Kidney (tissue), 22 donors: ENCODE results near the gene ALOX15. TPM values are rescaled to one million over a fixed set of nuclear protein-coding genes. Genes with fewer than 3 reads are reported as not detected.
"Not testable (repeated sequence)": the region's sequence is repeated elsewhere in the genome, so short reads cannot be mapped to it uniquely, and the experiment has no call there.

Experiments used
- DNase-seq, 5 donors: peaks; one replicate each; pipeline ENCODE4 v3.0.0-alpha.2; 2013 to 2020
- FAIRE-seq: peaks from 2 replicates; lab custom pipeline; 2012; peaks lifted over from hg19 to GRCh38; lab: Jason Lieb, UNC
- H3K27ac ChIP-seq, 2 donors: one replicate each; pipeline ENCODE4 v1.7.0; 2013; ENCODE audit warnings: low read depth in 2 of 2, low read length in 2 of 2, inconsistent platforms in 1 of 2
- H3K27me3 ChIP-seq: one replicate; pipeline ENCODE4 v1.7.1; 2013; ENCODE audit warnings: low read length, inconsistent platforms; ENCODE audit not compliant: control insufficient read depth, insufficient read depth
- H3K36me3 ChIP-seq, 3 donors: one replicate each; pipeline versions ENCODE4 v1.7.0 to v1.7.1; 2013; ENCODE audit warnings: low read length in 3 of 3, control low read depth in 1 of 3, inconsistent platforms in 1 of 3; ENCODE audit not compliant: insufficient read depth in 3 of 3, control insufficient read depth in 2 of 3
- H3K4me1 ChIP-seq, 3 donors: one replicate each; pipeline versions ENCODE4 v1.7.0 to v1.7.1; 2013; ENCODE audit warnings: low read length in 3 of 3, inconsistent platforms in 1 of 3, low read depth in 1 of 3; ENCODE audit not compliant: control insufficient read depth in 2 of 3, insufficient read depth in 2 of 3
- H3K4me3 ChIP-seq, 3 donors: one replicate each; pipeline versions ENCODE4 v1.7.0 to v1.8.1; 2013; ENCODE audit warnings: low read length in 3 of 3, control low read depth in 1 of 3, inconsistent platforms in 1 of 3
- H3K9ac ChIP-seq, 3 donors: one replicate each; pipeline versions ENCODE4 v1.7.0 to v1.7.1; 2013; ENCODE audit warnings: low read length in 3 of 3, control low read depth in 1 of 3, inconsistent platforms in 1 of 3
- H3K9me3 ChIP-seq, 3 donors: one replicate each; pipeline versions ENCODE4 v1.7.0 to v1.7.1; 2013; ENCODE audit warnings: low read length in 3 of 3, control low read depth in 1 of 3, inconsistent platforms in 1 of 3; ENCODE audit not compliant: control insufficient read depth in 2 of 3, insufficient read depth in 1 of 3
- intact Hi-C: fragments of 100-400 bp; cut with DNase I; formaldehyde crosslinking; loops from one replicate; pipeline ENCODE4 v1.11.1; 2022
- long read RNA-seq, 10 donors: library from polyadenylated mRNA in 1 of 10; unstranded in 1 of 10; transcript quantifications; one replicate each; pipeline ENCODE4 v2.0.0 and lab custom pipeline, GENCODE V29; 2021 to 2026
- polyA plus RNA-seq: library from polyadenylated mRNA; stranded (reverse); fragments of 350-450 nt; fragmentation: Illumina TruSeq; extraction: RNeasy Lipid Tissue Mini Kit (QIAGEN cat#74804); gene quantifications from one replicate; pipeline ENCODE4 v1.2.3, GENCODE V29; 2014; ENCODE audit warnings: low read depth, low replicate concordance; ENCODE audit not compliant: insufficient read depth
- total RNA-seq: library from RNA; stranded (reverse); fragmentation: NEBNext Ultra II Directional; extraction: Animal tissue kit (Norgen Biotek cat#: 25700); gene quantifications from one replicate; pipeline ENCODE4 v1.2.1, GENCODE V29; 2021
- TF ChIP-seq, protein P1 (sequence below): IDR thresholded peaks from 3 replicates; pipeline ENCODE4 v1.5.1; 2012; ENCODE audit warnings: mild to moderate bottlenecking, moderate library complexity, borderline replicate concordance; ENCODE audit not compliant: insufficient read depth; ENCODE audit errors: extremely low read depth
- donor health status: control.
- donor health status: control.
- donor health status: control.
- donor health status: control.
- donor health status: control.
- donor health status: DM: yes; HTN: yes; CAD: no.
- donor health status: Normal renal cell carcinoma (clear cell type).

Gene ALOX15, protein sequence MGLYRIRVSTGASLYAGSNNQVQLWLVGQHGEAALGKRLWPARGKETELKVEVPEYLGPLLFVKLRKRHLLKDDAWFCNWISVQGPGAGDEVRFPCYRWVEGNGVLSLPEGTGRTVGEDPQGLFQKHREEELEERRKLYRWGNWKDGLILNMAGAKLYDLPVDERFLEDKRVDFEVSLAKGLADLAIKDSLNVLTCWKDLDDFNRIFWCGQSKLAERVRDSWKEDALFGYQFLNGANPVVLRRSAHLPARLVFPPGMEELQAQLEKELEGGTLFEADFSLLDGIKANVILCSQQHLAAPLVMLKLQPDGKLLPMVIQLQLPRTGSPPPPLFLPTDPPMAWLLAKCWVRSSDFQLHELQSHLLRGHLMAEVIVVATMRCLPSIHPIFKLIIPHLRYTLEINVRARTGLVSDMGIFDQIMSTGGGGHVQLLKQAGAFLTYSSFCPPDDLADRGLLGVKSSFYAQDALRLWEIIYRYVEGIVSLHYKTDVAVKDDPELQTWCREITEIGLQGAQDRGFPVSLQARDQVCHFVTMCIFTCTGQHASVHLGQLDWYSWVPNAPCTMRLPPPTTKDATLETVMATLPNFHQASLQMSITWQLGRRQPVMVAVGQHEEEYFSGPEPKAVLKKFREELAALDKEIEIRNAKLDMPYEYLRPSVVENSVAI
- not detected for total RNA-seq
- polyA plus RNA-seq: not detected
- long read RNA-seq, donor 1: 0 reads
- long read RNA-seq, donor 2: 0 reads
- long read RNA-seq, donor 3: 0 reads
- long read RNA-seq, donor 4: 0 reads
- long read RNA-seq, donor 5: 0 reads
- long read RNA-seq, donor 6: 0 reads
- long read RNA-seq, donor 7: 0 reads
- long read RNA-seq, donor 8: 0 reads
- long read RNA-seq, donor 9: 0 reads
- long read RNA-seq, donor 10: 0 reads

DNA sequence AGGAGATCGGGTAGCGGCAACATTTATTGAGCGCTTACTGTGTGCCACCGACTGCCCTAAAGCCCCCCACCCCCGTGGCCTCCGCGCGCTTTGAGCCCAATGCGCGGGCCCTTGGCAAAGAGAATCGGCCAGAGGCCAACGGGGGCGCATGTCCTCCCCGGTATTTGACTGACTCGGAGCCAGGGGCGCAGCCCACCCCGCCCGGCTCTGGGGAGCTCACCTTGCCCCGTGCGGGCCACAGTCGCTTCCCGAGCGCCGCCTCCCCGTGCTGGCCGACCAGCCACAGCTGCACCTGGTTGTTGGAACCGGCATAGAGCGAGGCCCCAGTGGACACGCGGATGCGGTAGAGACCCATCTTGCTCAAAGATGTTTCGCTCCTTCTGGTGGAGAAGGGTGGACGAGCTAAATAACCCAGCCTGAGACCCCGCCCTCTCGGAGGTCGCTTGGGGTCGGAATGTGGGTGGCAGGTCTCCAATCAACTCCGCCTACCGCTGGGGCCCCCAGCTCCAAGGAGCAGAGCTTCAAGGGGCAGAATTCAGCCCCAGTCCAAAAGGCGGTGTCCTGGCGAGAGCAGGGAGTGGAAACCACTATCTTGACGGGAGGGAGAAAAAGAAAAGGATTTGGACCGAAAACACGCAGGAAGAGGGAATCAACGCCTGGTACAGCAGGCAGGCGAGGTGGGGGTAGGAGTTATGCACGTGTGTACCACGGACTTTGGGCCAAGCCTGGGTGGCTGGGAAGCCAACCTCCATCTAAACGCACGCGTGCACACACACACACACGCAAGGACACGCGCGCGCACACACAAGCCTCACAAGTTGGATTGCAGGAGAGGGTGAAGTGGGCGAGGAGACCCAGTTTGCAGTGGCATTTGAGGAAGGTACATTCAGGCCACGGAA is at the start of gene ALOX15:
TSS of gene ALOX15 (minus strand) at position 382 of the 899 bp plus-strand sequence. CDS start at position 355, 27 bp downstream.
- Histone ChIP-seq H3K27me3 (peaks cover 23% of the 10 kb centered on the region), H3K36me3 (no peaks in the 10 kb centered on the region), H3K4me3 (no peak within 1 kb of the TSS), H3K4me1 (peaks cover 0 to 8% (median 0%) of the 10 kb centered on the region in 3 donors), H3K9ac (no peak within 1 kb of the TSS), H3K9me3 (no peaks in the 10 kb centered on the region), H3K27ac (no peak within 1 kb of the TSS)
- no peak for FAIRE-seq
- DNase-seq: peak in 1 of 5 donors; percentile 21
- intact Hi-C loops: no loop called here
- TF ChIP-seq, protein P1, sequence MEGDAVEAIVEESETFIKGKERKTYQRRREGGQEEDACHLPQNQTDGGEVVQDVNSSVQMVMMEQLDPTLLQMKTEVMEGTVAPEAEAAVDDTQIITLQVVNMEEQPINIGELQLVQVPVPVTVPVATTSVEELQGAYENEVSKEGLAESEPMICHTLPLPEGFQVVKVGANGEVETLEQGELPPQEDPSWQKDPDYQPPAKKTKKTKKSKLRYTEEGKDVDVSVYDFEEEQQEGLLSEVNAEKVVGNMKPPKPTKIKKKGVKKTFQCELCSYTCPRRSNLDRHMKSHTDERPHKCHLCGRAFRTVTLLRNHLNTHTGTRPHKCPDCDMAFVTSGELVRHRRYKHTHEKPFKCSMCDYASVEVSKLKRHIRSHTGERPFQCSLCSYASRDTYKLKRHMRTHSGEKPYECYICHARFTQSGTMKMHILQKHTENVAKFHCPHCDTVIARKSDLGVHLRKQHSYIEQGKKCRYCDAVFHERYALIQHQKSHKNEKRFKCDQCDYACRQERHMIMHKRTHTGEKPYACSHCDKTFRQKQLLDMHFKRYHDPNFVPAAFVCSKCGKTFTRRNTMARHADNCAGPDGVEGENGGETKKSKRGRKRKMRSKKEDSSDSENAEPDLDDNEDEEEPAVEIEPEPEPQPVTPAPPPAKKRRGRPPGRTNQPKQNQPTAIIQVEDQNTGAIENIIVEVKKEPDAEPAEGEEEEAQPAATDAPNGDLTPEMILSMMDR: no peak

DNA sequence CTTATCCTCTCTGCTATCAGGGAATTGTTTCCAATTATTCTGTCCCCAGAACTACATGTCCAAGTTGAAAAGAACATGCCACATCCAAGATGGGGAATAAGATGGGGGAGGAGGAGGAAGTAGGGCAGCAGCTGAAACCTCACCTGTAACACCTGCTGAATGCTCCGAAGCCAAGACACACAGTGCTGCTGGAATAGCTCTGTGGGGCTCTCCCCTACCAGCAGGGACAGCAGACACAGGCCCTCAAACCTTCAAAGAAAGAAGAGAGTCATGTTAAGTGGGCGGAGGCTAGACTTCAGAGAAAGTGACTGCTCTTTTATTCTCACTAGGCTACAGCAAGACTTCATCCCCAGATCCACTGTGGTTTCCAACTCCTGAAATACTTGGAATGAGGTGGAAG is 49.3 kb upstream of the ALOX15 start:
- no peak overlapping the region for H3K4me3 ChIP-seq
- no peaks in the 10 kb centered on the region for H3K4me1 ChIP-seq
- TF ChIP-seq, protein P1: no peak
- no peak overlapping the region for H3K9ac ChIP-seq
- H3K27me3 ChIP-seq: no peaks in the 10 kb centered on the region
- FAIRE-seq (no peak), DNase-seq (no peak)
- no peak overlapping the region for H3K27ac ChIP-seq
- intact Hi-C loops: no loop called here
- peaks cover 0 to 10% (median 2%) of the 10 kb centered on the region in 3 donors for H3K36me3 ChIP-seq
- H3K9me3 ChIP-seq: no peaks in the 10 kb centered on the region

DNA sequence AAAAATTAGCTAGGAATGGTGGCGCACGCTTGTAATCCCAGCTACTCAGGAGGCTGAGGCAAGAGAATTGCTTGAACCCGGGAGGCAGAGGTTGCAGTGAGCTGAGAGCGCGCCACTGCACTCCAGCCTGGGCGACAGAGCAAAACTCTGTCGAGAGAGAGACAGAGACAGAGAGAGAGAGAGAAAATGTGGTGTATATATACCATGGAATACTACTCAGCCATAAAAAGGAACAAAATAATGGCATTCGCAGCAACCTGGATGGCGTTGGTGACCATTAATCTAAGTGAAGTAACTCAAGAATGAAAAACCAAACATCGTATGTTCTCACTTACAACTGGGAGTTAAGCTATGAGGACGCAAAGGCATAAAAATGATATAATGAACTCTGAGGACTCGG is 48.4 kb upstream of the ALOX15 start:
- FAIRE-seq, H3K9me3 ChIP-seq, H3K27ac ChIP-seq, H3K4me3 ChIP-seq, H3K4me1 ChIP-seq, H3K27me3 ChIP-seq, DNase-seq, intact Hi-C loops, H3K9ac ChIP-seq: not testable (repeated sequence)
- peaks cover 0 to 10% (median 2%) of the 10 kb centered on the region in 3 donors for H3K36me3 ChIP-seq

DNA sequence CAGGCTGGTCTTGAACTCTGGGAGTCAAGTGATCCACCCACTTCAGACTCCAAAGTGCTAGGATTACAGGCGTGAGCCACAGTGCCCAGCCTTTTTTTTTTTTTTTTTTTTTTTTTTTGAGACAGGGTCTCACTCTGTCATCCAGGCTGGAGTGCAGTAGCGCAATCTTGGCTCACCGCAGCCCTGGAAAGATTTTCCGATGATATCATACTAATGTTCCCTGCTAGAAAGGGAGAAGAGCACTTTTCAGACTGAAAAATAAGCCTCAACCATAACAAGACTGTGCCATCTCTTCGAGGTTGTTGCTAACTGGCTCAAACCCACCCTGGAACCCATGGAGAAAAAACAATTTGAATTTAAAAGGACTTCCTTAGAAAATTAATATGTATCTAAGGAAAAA is 42.3 kb upstream of the ALOX15 start:
- intact Hi-C loops, H3K9me3 ChIP-seq, H3K9ac ChIP-seq, DNase-seq, H3K27me3 ChIP-seq, H3K4me3 ChIP-seq, H3K27ac ChIP-seq, H3K4me1 ChIP-seq, FAIRE-seq: not testable (repeated sequence)
- H3K36me3 ChIP-seq: peaks cover 4 to 18% (median 17%) of the 10 kb centered on the region in 3 donors
